Measurements from ENCODE around the gene IQGAP2.

DNA sequence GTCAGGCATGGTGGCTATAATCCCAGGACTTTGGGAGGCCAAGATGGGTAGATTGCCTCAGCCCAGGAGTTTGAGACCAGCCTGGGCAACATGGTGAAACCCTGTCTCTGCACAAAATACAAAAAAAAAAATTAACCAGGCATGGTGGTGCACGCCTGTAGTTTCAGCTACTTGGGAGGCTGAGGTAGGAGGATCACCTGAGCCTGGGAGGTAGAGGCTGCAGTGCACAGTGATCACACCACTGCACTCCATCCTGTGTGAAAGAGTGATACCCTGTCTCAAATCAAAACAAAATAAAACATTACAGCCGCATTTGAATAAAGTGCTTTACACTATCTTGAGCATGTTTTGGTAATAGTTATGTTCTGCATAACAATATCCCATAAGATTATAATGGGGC, 74.0 kb downstream of the IQGAP2 start:
- TF ChIP-seq MAX (IDR thresholded peaks at IDR 0.05), result no peak
- TF ChIP-seq REST (IDR thresholded peaks at IDR 0.05; ENCODE audit: low read depth), result no peak
- TF ChIP-seq TCF12 (IDR thresholded peaks at IDR 0.05; ENCODE audit: low read depth), result no peak
